OCI-LY1 (cell line): Measurements from ENCODE around the gene SSBP3.

Source experiments
- H2AFZ ChIP-seq: fragments of 200-600 bp; sonication (generic), shearing (Covaris generic); 2 replicates; pipeline ENCODE4 v1.6.0; 2014; ENCODE audit warnings: antibody characterized with exemption, mild to moderate bottlenecking, low read length
- H3F3A ChIP-seq: fragments of 200-600 bp; sonication (generic), shearing (Covaris generic); 2 replicates; pipeline ENCODE4 v1.6.0; 2014; ENCODE audit warnings: mild to moderate bottlenecking, antibody characterized with exemption, low read length, moderate library complexity; ENCODE audit not compliant: insufficient read depth
- H3K27ac ChIP-seq: fragments of 200-600 bp; sonication (generic); 2 replicates; pipeline ENCODE4 v1.5.1; 2014; ENCODE audit warnings: low read length, mixed run types, mild to moderate bottlenecking, low read depth; ENCODE audit not compliant: poor library complexity, severe bottlenecking
- H3K27me3 ChIP-seq: fragments of 200-600 bp; sonication (generic); 2 replicates; pipeline ENCODE4 v1.6.0; 2014; ENCODE audit warnings: antibody characterized with exemption, mild to moderate bottlenecking, low read length, moderate library complexity; ENCODE audit not compliant: insufficient read depth
- H3K36me3 ChIP-seq: fragments of 200-600 bp; sonication (generic); 2 replicates; pipeline ENCODE4 v1.6.1; 2014; ENCODE audit warnings: mild to moderate bottlenecking, antibody characterized with exemption, low read length, moderate library complexity, mixed read lengths; ENCODE audit not compliant: insufficient read depth
- H3K4me1 ChIP-seq: fragments of 200-600 bp; sonication (generic); 2 replicates; pipeline ENCODE4 v1.5.1; 2014; ENCODE audit warnings: mild to moderate bottlenecking, low read length, moderate library complexity; ENCODE audit not compliant: insufficient read depth, severe bottlenecking
- H3K4me2 ChIP-seq: fragments of 200-600 bp; sonication (generic), shearing (Covaris generic); 2 replicates; pipeline ENCODE4 v1.6.1; 2014; ENCODE audit warnings: low read length
- H3K4me3 ChIP-seq: fragments of 200-600 bp; sonication (generic); 2 replicates; pipeline ENCODE4 v1.5.1; 2014; ENCODE audit warnings: low read length, low read depth, mild to moderate bottlenecking, mixed read lengths; ENCODE audit not compliant: poor library complexity, severe bottlenecking
- H3K79me2 ChIP-seq: fragments of 200-600 bp; shearing (Covaris generic); 2 replicates; pipeline ENCODE4 v1.6.1; 2016; ENCODE audit warnings: mixed run types, low read length, mixed read lengths; ENCODE audit not compliant: insufficient read depth
- H3K9ac ChIP-seq: fragments of 200-600 bp; sonication (generic), shearing (Covaris generic); 2 replicates; pipeline ENCODE4 v1.6.1; 2014; ENCODE audit warnings: mild to moderate bottlenecking, low read length, mixed read lengths
- H3K9me2 ChIP-seq: fragments of 200-600 bp; sonication (generic), shearing (Covaris generic); 2 replicates; pipeline ENCODE4 v1.6.1; 2014; ENCODE audit warnings: low read depth, mild to moderate bottlenecking, low read length, mixed read lengths
- H3K9me3 ChIP-seq: fragments of 200-600 bp; shearing (Covaris generic); 2 replicates; pipeline ENCODE4 v1.6.1; 2014; ENCODE audit warnings: low read length, mixed read lengths
- H4K20me1 ChIP-seq: fragments of 200-600 bp; sonication (generic), shearing (Covaris generic); 2 replicates; pipeline ENCODE4 v1.6.0; 2016; ENCODE audit warnings: mild to moderate bottlenecking, low read length; ENCODE audit not compliant: insufficient read depth
- CTCF ChIP-seq: fragments of 200-600 bp; sonication (generic), shearing (Covaris generic); IDR thresholded peaks from 2 replicates; pipeline ENCODE4 v1.5.1; 2017; ENCODE audit warnings: mild to moderate bottlenecking, antibody characterized with exemption, low read length, moderate library complexity, mixed read lengths
- EZH2 ChIP-seq: fragments of 200-600 bp; sonication (generic), shearing (Covaris generic); IDR thresholded peaks from 2 replicates; pipeline ENCODE4 v1.8.0; 2017; ENCODE audit warnings: borderline replicate concordance, mixed run types, mild to moderate bottlenecking, antibody characterized with exemption, low read length, moderate library complexity, mixed read lengths

The SSBP3 gene

GRCh38 chr1:54360165-54361005 is 45.8 kb downstream of the SSBP3 start:
- H4K20me1 ChIP-seq, result no peaks in the 10 kb centered on the region
- H3K9me2 ChIP-seq, result no peaks in the 10 kb centered on the region
- H3F3A ChIP-seq, result no peaks in the 10 kb centered on the region
- no peak overlapping the region for H3K4me2 ChIP-seq
- H3K9me3 ChIP-seq, result no peaks in the 10 kb centered on the region
- no peaks in the 10 kb centered on the region for H3K27me3 ChIP-seq
- H3K4me1 ChIP-seq, result peaks cover 16% of the 10 kb centered on the region
- H3K79me2 ChIP-seq, result no peaks in the 10 kb centered on the region
- no peak overlapping the region for H3K4me3 ChIP-seq
- no peak overlapping the region for H3K9ac ChIP-seq
- no peak for TF ChIP-seq EZH2
- no peak for TF ChIP-seq CTCF
- no peak overlapping the region for H3K27ac ChIP-seq
- no peaks in the 10 kb centered on the region for H3K36me3 ChIP-seq
- no peak overlapping the region for H2AFZ ChIP-seq

GRCh38 chr1:54359393-54360162 is 46.6 kb downstream of the SSBP3 start:
- no peaks in the 10 kb centered on the region for H3K9me3 ChIP-seq
- H3K27me3 ChIP-seq, result no peaks in the 10 kb centered on the region
- H4K20me1 ChIP-seq, result no peaks in the 10 kb centered on the region
- H3K9ac ChIP-seq, result no peak overlapping the region
- no peak overlapping the region for H3K4me3 ChIP-seq
- no peaks in the 10 kb centered on the region for H3F3A ChIP-seq
- H3K79me2 ChIP-seq, result no peaks in the 10 kb centered on the region
- H3K4me1 ChIP-seq, result peaks cover 16% of the 10 kb centered on the region
- H3K27ac ChIP-seq, result no peak overlapping the region
- H3K4me2 ChIP-seq, result no peak overlapping the region
- H2AFZ ChIP-seq, result no peak overlapping the region
- H3K9me2 ChIP-seq, result no peaks in the 10 kb centered on the region
- TF ChIP-seq CTCF (no peak), EZH2 (no peak)
- no peaks in the 10 kb centered on the region for H3K36me3 ChIP-seq

GRCh38 chr1:54358503-54359168 is 47.6 kb downstream of the SSBP3 start:
- Histone ChIP-seq H3K9me3 (no peaks in the 10 kb centered on the region), H3F3A (no peaks in the 10 kb centered on the region), H3K79me2 (no peaks in the 10 kb centered on the region), H3K36me3 (no peaks in the 10 kb centered on the region), H3K9me2 (no peaks in the 10 kb centered on the region), H2AFZ (no peak overlapping the region), H3K4me3 (no peak overlapping the region), H3K9ac (no peak overlapping the region), H3K27me3 (no peaks in the 10 kb centered on the region), H3K27ac (no peak overlapping the region), H3K4me2 (no peak overlapping the region), H4K20me1 (no peaks in the 10 kb centered on the region), H3K4me1 (peaks cover 16% of the 10 kb centered on the region)
- TF ChIP-seq CTCF (no peak), EZH2 (no peak)
